GM18868 (cell line): ENCODE data around the gene OLFM3.

Experiments used
- ATAC-seq: cut with Tn5 transposase; IDR thresholded peaks from one replicate; pipeline ENCODE4 v1.9.1; 2021; ENCODE audit warnings: mild to moderate bottlenecking, moderate library complexity; ENCODE audit not compliant: unreplicated experiment

Gene OLFM3

DNA sequence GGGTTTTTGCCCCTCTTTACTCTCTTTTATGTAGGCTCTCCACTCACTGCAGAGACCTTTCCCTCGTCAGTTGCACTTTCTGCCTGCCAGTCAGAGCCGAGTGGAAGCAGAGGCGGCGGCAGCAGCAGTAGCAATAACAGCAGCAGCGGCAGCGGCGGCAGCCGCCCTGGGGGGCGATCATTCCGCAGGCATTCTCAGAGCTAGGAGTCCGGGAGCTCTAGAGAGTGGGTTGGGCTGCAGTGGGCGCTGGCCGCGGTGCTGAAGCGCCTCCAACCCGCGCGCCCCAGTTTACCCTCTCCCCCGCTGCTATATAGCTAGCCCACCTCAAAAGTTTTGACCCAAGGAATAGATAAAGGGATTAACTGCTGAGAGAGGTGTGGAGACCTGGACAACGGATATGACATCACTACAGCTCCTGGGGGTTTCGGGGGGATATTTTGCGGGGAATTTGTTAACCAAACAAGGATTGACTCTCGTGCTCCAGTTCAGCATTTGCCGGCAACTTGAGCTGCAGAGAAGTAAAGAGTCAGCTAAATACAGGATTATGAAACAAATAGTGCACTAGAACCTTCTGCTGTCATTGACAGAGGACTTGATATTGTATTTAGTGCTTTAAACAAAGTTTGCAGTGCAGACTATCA is at the start of gene OLFM3:
OLFM3 (minus strand) TSS at position 102 of the 641 bp plus-strand sequence.
- peak; percentile 59 for ATAC-seq

DNA sequence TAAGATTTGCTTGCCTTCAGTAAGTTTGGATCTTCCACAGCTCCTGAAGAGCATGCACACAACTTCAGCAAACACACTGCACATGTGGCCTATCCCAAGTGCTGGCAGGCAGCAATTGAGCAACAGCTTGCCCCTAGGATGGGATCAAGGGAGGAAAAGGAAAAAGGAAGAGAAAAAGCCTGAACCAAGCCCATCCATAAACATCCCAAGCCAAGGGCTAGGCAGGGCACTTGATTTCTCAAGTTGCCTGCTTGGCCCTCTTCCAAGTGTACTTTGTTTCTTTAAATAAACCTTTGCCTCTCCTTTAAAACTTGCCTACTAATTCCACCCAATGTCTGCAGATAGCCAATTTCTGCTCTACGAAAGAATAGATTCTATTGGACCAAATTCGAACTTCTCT is 49.0 kb upstream of the OLFM3 start:
- ATAC-seq = no peak

DNA sequence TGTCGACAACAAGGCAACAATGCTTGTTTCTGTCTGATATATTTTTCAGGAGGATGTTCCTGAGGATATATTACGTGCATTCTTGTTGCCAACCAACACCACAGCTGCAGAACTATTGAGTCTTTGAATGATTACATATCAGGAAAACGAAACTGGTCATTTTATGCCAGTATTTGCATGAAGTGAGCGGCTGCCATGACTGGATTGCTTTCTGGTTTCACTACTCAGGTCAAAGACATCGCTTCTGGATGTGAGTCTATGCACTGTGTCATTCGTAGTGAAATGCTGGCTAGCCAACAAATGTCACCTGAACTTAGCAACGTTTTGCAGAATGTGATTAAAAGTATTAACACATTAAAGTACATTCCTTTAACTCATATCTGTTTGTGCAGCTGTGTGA is 35.8 kb upstream of the OLFM3 start:
- peak; percentile 61 for ATAC-seq

DNA sequence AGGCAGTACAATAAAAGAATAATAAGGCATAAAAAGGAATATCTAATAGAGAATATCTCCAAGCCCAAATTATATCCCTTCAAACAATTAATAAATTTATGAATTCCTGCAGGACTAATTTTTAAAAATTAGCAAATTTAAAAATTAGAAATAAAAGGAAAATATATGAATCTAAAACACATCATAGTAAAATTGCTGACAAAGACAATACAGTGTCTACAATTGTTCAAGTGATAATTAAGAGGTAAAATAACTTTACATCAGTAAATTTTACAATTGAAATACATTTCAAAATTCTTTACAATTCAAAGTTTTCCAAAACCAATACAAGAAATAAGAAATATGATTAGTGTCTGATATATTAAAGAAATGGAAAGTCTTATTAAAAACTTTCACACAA is 22.8 kb upstream of the OLFM3 start:
- ATAC-seq = no peak

DNA sequence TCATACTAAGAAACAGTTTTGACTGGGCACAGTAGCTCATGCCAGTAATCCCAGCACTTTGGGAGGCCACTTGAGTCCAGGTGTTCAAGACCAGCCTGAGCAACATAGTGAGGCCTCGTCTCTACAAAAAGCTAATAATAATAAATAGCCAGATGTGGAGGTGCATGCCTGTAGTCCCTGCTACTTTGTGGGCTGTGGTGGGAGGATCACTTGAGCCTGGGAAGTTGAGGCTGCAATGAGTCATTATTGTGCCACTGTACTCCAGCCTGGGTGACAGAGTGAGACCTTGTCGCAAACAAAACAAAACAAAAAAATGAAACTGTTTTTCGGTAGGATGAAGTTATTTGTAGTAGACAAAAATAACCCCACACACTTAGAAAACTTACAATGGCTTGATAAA is 19.0 kb upstream of the OLFM3 start:
- no peak for ATAC-seq

DNA sequence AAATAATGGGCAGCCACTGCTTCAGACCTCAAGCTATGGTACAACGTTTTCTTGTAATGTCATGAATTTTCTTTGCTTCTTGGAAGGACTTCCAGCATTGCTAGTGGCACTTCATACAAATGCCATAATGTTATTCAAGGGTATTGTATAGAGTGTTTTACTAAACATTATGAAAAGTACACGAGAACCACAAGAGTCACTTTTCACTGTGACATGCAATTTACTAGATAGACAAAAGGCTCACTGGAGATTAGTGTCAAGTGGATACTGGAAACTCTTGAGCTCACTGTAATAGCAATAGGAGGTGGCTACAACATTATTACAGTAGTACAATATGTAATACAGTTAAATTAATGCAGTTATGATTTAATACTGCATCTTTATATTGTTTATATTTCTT is 5.3 kb upstream of the OLFM3 start:
- no peak for ATAC-seq

DNA sequence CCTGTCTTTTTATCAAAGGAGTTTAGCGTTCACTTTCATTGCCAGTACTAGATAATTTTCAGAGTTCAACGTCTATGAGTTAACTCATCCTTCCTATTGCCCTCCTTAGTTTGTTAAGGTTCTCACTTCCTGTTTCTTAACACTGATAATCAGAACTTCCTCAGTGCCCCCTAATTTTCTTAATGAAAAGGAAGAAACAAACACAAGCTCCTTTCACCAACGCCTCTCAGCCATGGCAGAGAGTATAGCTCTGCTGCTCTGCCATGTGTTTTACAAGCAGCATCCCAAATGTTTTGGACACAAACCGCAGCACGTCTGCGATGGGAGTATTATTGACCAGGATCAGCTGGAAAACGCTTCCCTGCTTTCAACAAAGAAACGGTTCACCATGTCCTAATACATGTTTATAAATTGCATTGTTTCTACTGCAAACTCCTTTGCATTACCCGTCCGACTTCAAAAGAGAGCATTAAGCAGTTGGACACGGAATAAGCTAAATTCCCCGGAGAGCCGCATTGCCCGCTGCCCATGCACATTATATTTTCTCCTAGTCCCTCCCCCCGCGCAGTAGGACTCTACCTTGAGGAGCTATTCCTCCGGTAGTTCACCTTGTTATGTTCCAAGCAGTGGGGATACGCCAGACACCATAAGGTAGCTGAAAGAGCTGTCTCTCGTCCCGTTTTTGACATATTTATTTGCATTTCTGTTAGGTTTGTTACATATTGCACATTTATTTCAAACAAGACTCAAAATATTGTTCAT is 561 bp downstream of the OLFM3 start:
- peak; percentile 43 for ATAC-seq

DNA sequence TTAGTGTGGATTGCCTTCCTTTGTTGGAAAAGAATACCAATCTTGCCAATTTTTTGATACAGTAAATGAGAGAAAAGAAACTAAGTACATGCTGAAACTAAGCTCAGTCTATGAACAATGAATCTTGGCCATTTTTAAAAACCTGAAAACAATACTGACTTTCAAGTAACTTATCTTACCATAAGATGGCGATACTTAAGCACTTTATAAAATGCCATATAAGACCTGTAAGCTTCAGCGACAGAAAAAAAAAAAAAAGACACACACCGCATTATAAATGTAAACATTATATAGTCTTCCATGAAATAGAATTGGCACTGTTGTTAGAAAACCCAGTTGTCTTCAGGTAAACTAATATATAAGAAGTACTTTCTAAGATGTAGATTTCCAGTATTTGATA is 3.0 kb downstream of the OLFM3 start:
- ATAC-seq = no peak

DNA sequence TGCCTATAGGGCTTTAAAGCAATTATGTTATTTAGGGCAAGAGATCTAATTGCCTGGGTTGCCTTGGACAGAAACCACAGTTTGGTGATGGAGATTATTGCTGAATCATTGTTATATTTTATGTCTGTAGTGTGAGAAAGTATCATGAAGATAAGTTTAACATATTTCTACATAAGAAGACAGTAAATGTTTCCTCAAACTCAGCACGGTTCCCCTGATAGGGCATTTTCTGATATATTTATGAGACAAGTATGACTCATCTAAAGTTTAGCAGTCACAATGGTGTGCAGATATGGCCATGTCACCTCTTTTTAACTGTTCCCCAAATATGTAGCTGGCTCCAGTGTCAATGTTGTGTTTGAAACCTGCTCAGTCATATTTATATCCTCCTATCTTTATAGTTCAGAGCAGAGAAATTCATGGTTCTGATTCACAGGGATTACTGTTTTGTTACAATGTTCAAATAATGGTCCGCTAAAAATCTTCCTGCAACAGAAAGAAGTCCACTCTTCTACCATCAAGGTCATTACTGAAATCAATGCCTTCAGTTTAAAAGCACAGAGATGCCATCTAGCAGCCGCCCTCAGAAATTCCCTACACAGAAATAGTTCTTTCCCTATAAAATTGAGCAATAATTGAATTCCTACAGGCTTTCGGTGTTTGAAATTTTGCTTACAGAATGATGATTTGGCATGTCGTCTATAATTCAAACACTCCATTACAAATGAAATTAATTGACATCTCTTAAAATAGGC is 3.7 kb downstream of the OLFM3 start:
- no peak for ATAC-seq

DNA sequence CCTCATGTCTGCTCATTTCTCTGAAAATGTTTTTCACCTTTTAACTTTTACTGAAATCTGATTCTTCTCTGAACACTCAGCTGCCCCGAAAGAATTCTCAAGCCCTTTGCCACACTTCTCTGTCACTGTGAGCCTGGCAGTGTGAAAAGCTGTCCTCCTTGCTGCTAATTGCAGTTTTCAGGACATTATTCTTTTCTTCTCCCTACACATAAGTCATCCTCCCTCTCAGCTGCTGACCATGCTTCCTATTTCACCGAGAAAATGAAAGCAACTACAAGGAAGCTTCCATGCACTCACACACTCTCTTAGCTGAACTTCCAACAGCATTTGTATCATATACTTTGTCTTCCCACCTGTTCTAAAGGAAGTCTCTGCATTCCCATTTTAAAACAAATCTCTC is 15.8 kb downstream of the OLFM3 start:
- ATAC-seq = no peak

DNA sequence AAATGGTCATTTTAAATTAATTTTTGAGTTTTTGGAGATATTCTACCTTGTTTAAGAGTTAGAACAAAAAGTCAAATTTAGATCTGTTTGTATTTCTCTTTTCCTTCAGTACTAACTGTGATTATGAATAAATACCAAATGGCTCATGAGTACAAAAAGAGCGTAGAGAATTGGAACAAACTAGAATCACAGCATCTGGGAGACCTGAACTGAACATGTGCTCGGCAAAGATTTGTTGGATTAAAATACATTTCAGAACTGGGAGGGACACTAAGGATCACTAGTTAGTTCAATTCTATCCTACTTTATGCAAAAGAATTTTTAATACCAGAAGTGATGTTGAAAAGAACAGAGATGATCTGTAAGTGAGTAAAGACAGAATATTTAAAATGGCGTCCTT is 19.5 kb downstream of the OLFM3 start:
- ATAC-seq = no peak

DNA sequence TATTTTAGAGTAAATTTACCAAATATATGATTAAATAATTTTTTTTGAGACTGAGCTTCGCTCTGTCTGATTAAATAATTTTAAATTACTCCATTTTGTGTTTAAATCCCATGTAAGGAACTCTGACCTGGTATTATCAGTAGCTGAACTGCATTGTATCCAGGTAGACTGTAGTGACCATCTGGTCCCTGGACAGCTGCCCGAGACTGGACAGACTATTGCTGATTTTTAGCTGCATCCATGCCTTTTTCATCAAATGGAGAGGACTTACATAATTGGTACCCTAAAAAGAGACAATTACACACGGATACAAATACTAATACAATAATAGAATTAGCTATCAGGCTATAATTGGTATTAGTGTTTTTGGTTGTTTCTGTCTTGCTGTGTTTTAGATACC is 20.6 kb downstream of the OLFM3 start:
- no peak for ATAC-seq

DNA sequence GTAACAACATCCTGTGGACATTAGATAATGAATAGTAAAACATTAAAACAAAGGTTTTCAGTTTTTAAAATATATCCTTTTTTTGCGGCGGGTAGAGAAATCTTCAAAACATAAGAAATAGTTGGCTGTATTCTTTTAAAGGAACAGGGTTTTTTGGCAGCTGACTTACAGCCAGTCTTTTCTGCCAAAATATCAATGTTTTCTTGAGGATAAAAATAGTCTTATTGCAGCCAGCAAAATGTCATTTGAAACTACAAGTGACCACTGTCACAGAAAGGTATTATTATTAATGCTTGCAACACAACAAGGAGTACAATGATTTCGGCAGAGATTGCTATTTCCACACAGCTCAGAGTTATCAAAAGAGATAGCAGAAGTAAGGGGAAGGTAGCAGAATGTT is 21.4 kb downstream of the OLFM3 start:
- no peak for ATAC-seq

DNA sequence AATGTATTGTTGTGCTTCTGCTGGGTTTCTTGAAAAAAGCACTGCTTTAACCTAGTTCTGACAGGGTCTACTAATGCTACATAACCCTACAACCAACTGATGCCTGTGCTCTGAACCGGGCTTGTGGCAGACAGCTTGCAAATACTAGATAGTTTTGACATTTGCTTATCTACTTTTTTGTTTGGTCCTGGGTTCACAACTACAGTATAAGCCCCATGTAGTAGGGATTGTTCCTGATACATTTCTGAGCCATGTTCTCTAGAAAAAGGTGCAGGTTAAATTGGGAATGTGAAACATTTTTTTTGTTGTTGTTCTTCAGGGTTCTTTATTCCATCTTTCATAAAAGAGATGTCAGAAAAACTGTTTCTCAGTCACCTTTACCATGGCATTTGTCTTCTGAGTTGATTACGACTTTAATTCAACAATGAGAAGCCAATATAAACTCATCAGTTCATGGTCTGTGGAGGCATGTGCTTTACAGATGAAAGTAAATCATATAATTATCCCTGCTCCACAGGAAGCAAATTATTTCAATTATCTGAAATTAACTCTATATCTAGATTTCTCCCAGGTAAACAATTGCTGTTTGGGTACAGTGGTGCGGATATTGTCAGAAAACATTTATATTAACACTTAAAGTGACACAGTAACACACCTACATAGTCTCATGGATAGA is 22.0 kb downstream of the OLFM3 start:
- ATAC-seq = no peak

DNA sequence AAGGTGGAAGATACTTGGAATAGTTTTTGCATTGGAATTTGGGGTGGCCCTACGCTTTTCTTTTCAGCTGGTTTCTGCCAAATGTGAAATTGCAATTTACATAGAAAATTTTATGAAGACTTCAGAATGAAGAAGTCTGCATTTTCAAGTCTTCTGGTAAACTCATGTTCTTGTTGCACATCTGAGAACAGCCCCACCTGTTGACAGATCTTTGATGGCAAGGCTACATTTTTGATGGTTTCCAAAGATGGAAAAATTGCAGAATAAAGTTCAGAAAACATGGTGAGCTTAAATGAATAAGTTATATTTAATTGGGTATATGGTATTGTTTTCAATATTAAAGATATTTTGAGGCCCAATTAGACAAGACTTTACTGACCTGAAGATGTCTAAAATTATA is 25.4 kb downstream of the OLFM3 start:
- no peak for ATAC-seq

DNA sequence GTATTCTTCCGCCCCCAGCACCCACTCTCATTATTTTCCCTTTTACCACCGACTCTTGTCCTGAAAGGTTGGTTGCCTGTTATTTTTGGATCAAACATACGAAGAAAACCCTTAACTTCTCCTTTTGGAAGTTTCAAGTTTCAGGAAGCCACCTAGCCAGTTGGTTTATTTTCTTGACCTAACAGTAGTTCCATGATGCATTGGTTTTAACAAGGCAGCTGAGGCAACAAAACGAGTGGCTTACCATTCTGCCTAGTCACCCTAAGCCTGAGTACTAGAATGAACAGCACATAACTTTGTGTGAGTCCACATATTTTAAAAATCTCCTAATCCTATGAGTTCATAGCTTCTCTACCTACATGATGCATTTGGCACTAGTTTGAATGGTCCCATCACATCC is 28.9 kb downstream of the OLFM3 start:
- ATAC-seq = no peak

DNA sequence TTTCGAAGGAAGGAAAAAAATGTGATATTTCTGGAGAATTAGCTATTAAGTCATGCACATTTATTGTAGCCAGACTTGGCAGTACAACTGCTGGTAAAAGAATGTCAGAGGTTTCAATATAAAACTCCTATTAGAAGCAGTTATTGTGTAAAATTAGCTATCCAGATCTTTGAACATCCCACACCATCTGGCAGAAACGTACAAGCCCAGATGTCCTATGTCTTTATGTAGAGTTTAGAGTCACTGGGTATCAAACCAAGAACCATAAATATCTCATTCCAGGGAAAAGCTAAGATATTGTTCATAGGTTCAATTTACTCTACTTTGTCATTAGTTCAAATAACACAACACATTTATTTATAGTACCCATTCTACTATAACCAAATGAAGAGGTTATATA is 31.4 kb downstream of the OLFM3 start:
- no peak for ATAC-seq

DNA sequence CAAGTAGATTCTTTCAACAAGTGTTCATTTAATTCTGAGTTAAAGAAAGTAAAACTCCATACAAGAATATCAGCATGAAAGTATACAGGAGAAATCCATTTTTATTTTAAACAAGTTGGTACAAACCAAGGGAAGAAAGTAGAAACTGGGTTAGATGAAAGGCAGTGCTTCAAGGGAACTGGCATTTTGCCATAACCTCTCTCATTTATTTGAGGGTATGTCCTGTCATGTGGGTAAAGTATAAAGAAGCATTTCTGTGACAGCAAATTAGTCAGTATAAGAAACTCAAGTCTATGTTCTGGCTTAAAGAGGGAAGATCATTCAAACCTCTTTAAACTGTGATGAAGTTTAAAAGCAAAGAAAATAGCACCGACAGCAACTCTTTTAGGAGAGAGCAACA is 32.0 kb downstream of the OLFM3 start:
- no peak for ATAC-seq

DNA sequence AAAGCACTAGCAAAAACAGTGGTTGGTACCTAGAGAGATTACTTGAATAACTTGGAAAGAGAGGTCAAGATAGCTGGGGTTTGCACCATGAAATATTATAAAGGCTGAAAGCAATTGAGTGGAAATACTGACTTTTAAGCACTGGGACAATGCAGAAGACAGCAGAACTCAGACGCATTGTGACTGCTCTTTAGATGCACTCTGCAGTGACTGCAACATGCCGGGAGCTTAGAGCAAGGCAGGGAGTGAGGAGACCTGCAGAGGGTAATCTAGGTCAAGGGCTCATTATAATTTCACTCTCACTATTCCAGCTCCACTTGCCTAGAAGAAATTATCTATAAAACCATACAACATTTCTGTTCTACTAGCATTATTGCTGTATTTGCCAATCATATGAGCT is 36.6 kb downstream of the OLFM3 start:
- ATAC-seq = no peak

DNA sequence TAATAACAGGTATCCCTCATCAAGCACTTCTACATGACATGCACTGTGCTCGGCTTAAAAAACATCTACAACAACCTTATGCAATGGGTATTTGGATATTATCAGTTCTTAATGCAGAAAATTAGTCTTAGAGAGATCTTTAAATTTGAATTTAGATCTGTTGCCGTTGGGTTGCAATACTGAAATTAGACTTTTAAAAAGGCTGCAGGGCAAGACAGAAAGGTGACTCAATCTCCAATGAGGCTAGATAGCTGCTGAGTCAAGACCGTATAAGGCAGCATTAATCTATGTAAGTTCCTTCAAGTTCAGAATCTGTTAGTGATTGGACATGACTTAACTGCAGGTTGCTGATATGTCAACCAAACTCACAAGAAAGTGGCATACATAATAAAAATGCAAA is 37.3 kb downstream of the OLFM3 start:
- ATAC-seq = no peak

DNA sequence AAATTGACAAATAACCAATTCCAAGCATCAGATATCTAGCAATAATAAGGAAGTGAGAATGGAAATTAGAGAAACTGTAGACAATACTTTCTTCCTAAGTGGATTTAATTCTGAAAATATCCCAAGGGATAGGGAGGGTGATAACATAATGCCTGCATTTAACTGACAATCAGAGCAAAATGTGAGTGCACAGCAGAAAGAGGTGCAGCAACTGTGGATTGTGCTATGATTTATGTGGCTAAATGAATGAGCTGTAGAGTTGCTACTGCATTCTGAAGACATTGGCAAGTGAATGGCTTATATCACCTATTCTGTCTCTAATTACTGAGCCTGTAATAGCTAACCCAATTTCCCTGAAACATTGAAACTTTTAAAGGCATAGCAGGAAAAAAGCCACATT is 39.0 kb downstream of the OLFM3 start:
- no peak for ATAC-seq

DNA sequence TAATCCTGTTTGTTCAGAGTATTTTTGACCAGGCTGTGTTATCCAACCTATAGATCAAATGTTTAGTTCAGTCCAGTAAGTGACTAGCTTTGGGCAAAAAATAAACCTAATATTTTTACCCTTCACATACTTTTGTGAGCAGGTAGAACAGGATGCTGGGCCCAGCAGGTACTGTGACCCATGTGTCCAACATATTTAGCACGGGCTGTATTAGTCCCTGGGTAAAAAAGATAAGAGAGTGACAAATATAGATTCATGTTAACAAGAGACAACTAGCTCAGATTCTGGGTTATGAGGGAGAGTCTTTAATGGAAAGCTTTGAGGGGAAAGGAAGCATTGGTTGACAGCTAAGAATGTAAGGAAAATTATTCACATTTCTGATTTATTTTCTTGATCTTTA is 43.1 kb downstream of the OLFM3 start:
- ATAC-seq = no peak
